Panc1 (cell line): ENCODE data around the gene PCSK2.

Experiments
- POLR2AphosphoS5 ChIP-seq: IDR thresholded peaks from 2 replicates; pipeline ENCODE4 v1.6.1; 2012; ENCODE audit warnings: mild to moderate bottlenecking, low read depth, low read length, moderate library complexity
- TCF7L2 ChIP-seq: IDR thresholded peaks from 2 replicates; pipeline ENCODE4 v1.6.1; 2011; ENCODE audit warnings: mild to moderate bottlenecking, low read depth, low read length, inconsistent platforms
- TF ChIP-seq, protein P1 (sequence below): fragments of 450-650 bp; IDR thresholded peaks from 2 replicates; pipeline ENCODE4 v1.5.1; 2017; ENCODE audit warnings: mild to moderate bottlenecking
- TF ChIP-seq, protein P2 (sequence below), 2 experiments: IDR thresholded peaks; 2 replicates each; pipeline ENCODE4 v1.6.1; 2011 to 2012; ENCODE audit warnings: low read depth in 2 of 2, control low read depth in 1 of 2, low read length in 1 of 2, mild to moderate bottlenecking in 1 of 2, moderate library complexity in 1 of 2; ENCODE audit not compliant: insufficient read depth in 1 of 2

DNA sequence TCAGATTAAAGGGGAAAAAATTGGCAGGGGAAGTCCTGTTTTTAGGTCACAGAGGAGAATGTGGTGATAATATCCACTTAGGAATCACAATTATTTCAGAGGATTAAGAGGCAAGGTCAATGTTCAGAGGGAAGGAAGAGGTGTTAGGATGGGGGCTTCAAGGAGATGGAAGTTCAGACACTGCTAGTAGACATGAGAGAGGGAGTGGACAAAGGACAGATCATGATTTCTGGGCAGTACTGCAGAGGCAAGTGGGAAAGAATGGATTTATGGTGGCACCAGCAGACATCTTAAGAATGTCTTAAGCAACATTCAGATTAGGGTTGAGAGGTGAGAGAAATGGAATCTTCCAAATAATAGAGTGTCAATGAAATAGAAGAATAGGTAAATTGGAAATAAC lies 9.9 kb downstream of the PCSK2 start:
- TF ChIP-seq, protein P1, sequence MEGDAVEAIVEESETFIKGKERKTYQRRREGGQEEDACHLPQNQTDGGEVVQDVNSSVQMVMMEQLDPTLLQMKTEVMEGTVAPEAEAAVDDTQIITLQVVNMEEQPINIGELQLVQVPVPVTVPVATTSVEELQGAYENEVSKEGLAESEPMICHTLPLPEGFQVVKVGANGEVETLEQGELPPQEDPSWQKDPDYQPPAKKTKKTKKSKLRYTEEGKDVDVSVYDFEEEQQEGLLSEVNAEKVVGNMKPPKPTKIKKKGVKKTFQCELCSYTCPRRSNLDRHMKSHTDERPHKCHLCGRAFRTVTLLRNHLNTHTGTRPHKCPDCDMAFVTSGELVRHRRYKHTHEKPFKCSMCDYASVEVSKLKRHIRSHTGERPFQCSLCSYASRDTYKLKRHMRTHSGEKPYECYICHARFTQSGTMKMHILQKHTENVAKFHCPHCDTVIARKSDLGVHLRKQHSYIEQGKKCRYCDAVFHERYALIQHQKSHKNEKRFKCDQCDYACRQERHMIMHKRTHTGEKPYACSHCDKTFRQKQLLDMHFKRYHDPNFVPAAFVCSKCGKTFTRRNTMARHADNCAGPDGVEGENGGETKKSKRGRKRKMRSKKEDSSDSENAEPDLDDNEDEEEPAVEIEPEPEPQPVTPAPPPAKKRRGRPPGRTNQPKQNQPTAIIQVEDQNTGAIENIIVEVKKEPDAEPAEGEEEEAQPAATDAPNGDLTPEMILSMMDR = no peak
- no peak for TF ChIP-seq POLR2AphosphoS5
- TF ChIP-seq, protein P2, sequence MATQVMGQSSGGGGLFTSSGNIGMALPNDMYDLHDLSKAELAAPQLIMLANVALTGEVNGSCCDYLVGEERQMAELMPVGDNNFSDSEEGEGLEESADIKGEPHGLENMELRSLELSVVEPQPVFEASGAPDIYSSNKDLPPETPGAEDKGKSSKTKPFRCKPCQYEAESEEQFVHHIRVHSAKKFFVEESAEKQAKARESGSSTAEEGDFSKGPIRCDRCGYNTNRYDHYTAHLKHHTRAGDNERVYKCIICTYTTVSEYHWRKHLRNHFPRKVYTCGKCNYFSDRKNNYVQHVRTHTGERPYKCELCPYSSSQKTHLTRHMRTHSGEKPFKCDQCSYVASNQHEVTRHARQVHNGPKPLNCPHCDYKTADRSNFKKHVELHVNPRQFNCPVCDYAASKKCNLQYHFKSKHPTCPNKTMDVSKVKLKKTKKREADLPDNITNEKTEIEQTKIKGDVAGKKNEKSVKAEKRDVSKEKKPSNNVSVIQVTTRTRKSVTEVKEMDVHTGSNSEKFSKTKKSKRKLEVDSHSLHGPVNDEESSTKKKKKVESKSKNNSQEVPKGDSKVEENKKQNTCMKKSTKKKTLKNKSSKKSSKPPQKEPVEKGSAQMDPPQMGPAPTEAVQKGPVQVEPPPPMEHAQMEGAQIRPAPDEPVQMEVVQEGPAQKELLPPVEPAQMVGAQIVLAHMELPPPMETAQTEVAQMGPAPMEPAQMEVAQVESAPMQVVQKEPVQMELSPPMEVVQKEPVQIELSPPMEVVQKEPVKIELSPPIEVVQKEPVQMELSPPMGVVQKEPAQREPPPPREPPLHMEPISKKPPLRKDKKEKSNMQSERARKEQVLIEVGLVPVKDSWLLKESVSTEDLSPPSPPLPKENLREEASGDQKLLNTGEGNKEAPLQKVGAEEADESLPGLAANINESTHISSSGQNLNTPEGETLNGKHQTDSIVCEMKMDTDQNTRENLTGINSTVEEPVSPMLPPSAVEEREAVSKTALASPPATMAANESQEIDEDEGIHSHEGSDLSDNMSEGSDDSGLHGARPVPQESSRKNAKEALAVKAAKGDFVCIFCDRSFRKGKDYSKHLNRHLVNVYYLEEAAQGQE (IDR thresholded peaks at IDR 0.05; ENCODE audit: insufficient read depth in 1 of 2, low read depth in 2 of 2, low read length in 1 of 2) = no peak
- TF ChIP-seq TCF7L2 = no peak
